Astrocyte (in vitro differentiated cells and primary cell): ENCODE measurements around the gene ZNF555. TPM values are rescaled to one million over a fixed set of nuclear protein-coding genes. Genes with fewer than 3 reads are reported as not detected.

Source experiments
- DNase-seq: peaks from one replicate; pipeline ENCODE4 v3.0.0-alpha.2; 2010; ENCODE audit warnings: low read depth
- FAIRE-seq: peaks from 2 replicates; lab custom pipeline; 2011; peaks lifted over from hg19 to GRCh38; lab: Jason Lieb, UNC
- H2AFZ ChIP-seq: 2 replicates; pipeline ENCODE4 v1.6.0; 2012; ENCODE audit warnings: low read depth, low read length, inconsistent platforms
- H3K27ac ChIP-seq: 2 replicates; pipeline ENCODE4 v1.5.1; 2011; ENCODE audit warnings: low read depth, low read length, inconsistent platforms
- H3K27me3 ChIP-seq: 2 replicates; pipeline ENCODE4 v1.6.0; 2011; ENCODE audit warnings: low read length, inconsistent platforms; ENCODE audit not compliant: insufficient read depth
- H3K36me3 ChIP-seq: 2 replicates; pipeline ENCODE4 v1.5.1; 2011; ENCODE audit warnings: low read length, inconsistent platforms; ENCODE audit not compliant: insufficient read depth
- H3K4me1 ChIP-seq: 2 replicates; pipeline ENCODE4 v1.5.1; 2011; ENCODE audit warnings: low read length, inconsistent platforms; ENCODE audit not compliant: insufficient read depth
- H3K4me2 ChIP-seq: 2 replicates; pipeline ENCODE4 v1.6.0; 2012; ENCODE audit warnings: low read length, inconsistent platforms
- H3K4me3 ChIP-seq: 2 replicates; pipeline ENCODE4 v1.5.1; 2011; ENCODE audit warnings: low read depth, mild to moderate bottlenecking, low read length, inconsistent platforms; ENCODE audit not compliant: insufficient read depth
- H3K79me2 ChIP-seq: 2 replicates; pipeline ENCODE4 v1.6.0; 2012; ENCODE audit warnings: mild to moderate bottlenecking, low read length, inconsistent platforms; ENCODE audit not compliant: insufficient read depth
- H3K9ac ChIP-seq: 2 replicates; pipeline ENCODE4 v1.6.0; 2012; ENCODE audit warnings: mild to moderate bottlenecking, low read length, inconsistent platforms
- H3K9me3 ChIP-seq: 2 replicates; pipeline ENCODE4 v1.5.1; 2012; ENCODE audit warnings: low read depth, mild to moderate bottlenecking, low read length, inconsistent platforms; ENCODE audit not compliant: insufficient read depth
- H4K20me1 ChIP-seq: 2 replicates; pipeline ENCODE4 v1.6.0; 2012; ENCODE audit warnings: low read length, inconsistent platforms; ENCODE audit not compliant: insufficient read depth
- H3K27ac Mint-ChIP-seq: one replicate; pipeline ENCODE4 v1.8.0; 2021; ENCODE audit warnings: mild to moderate bottlenecking, mixed read lengths; ENCODE audit not compliant: unreplicated experiment
- H3K27me3 Mint-ChIP-seq: one replicate; pipeline ENCODE4 v1.8.0; 2021; ENCODE audit warnings: low read depth, mixed read lengths; ENCODE audit not compliant: unreplicated experiment
- H3K36me3 Mint-ChIP-seq: one replicate; pipeline ENCODE4 v1.8.0; 2021; ENCODE audit warnings: low read depth, mixed read lengths; ENCODE audit not compliant: unreplicated experiment
- H3K4me1 Mint-ChIP-seq: one replicate; pipeline ENCODE4 v1.8.0; 2021; ENCODE audit warnings: low read depth, mixed read lengths; ENCODE audit not compliant: unreplicated experiment
- H3K4me3 Mint-ChIP-seq: one replicate; pipeline ENCODE4 v1.8.0; 2021; ENCODE audit warnings: mild to moderate bottlenecking, moderate library complexity, mixed read lengths; ENCODE audit not compliant: unreplicated experiment
- H3K9me3 Mint-ChIP-seq: one replicate; pipeline ENCODE4 v1.8.0; 2021; ENCODE audit warnings: mild to moderate bottlenecking, mixed read lengths; ENCODE audit not compliant: unreplicated experiment
- EZH2 ChIP-seq: IDR thresholded peaks from 2 replicates; pipeline ENCODE4 v1.6.1; 2012; ENCODE audit warnings: mild to moderate bottlenecking, low read length, inconsistent platforms; ENCODE audit not compliant: insufficient read depth
- total RNA-seq: library from RNA; stranded (reverse); gene quantifications from 2 replicates; pipeline ENCODE4 v1.2.1, GENCODE V29; 2021
- TF ChIP-seq, protein P1 (sequence below): IDR thresholded peaks from 2 replicates; pipeline ENCODE4 v1.5.1; 2011; ENCODE audit warnings: low read depth, mild to moderate bottlenecking, inconsistent platforms, low read length, moderate library complexity; ENCODE audit not compliant: insufficient read depth

Gene ZNF555
- total RNA-seq, 1 donor from 2014 or later, result 6.0 TPM

- H3K36me3 Mint-ChIP-seq, result peaks cover 72% of the 10 kb centered on the region
- Histone ChIP-seq H3K27me3 (no peaks in the 10 kb centered on the region), H3K9me3 (peaks cover 47% of the 10 kb centered on the region), H3K4me1 (no peaks in the 10 kb centered on the region), H3K27ac (no peak overlapping the region), H2AFZ (no peak overlapping the region), H3K4me3 (no peak overlapping the region), H3K36me3 (peaks cover 28% of the 10 kb centered on the region), H3K79me2 (peaks cover 23% of the 10 kb centered on the region), H4K20me1 (peaks cover 13% of the 10 kb centered on the region), H3K9ac (no peak overlapping the region), H3K4me2 (no peak overlapping the region)
- no peaks in the 10 kb centered on the region for H3K4me1 Mint-ChIP-seq
- H3K4me3 Mint-ChIP-seq, result no peak overlapping the region
- H3K27me3 Mint-ChIP-seq, result no peaks in the 10 kb centered on the region
- TF ChIP-seq EZH2, result no peak
- TF ChIP-seq, protein P1, sequence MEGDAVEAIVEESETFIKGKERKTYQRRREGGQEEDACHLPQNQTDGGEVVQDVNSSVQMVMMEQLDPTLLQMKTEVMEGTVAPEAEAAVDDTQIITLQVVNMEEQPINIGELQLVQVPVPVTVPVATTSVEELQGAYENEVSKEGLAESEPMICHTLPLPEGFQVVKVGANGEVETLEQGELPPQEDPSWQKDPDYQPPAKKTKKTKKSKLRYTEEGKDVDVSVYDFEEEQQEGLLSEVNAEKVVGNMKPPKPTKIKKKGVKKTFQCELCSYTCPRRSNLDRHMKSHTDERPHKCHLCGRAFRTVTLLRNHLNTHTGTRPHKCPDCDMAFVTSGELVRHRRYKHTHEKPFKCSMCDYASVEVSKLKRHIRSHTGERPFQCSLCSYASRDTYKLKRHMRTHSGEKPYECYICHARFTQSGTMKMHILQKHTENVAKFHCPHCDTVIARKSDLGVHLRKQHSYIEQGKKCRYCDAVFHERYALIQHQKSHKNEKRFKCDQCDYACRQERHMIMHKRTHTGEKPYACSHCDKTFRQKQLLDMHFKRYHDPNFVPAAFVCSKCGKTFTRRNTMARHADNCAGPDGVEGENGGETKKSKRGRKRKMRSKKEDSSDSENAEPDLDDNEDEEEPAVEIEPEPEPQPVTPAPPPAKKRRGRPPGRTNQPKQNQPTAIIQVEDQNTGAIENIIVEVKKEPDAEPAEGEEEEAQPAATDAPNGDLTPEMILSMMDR, result no peak
- no peak for FAIRE-seq
- H3K27ac Mint-ChIP-seq, result no peak overlapping the region
- DNase-seq, result no peak
- H3K9me3 Mint-ChIP-seq, result peaks cover 71% of the 10 kb centered on the region
Observed at GRCh38 chr19:2850256-2850925, 9.1 kb downstream of the ZNF555 start.

DNA sequence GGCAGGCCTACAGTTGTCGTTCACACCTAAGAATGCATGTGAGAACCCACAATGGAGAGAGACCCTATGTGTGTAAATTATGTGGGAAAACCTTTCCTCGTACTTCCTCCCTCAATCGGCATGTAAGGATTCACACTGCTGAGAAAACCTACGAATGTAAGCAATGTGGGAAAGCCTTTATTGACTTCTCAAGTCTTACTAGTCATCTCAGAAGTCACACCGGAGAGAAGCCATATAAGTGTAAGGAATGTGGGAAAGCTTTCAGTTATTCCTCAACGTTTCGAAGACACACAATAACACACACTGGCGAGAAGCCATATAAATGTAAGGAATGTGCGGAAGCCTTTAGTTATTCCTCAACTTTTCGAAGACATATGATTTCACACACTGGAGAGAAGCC is 11.3 kb downstream of the ZNF555 start:
- FAIRE-seq, result peak; percentile 13
- peak overlapping the region; percentile 8 for H3K4me3 ChIP-seq
- H3K9me3 ChIP-seq, result peaks cover 60% of the 10 kb centered on the region
- Mint-ChIP-seq H3K4me3 (no peak overlapping the region), H3K9me3 (peaks cover 69% of the 10 kb centered on the region), H3K27ac (no peak overlapping the region), H3K27me3 (no peaks in the 10 kb centered on the region), H3K36me3 (peaks cover 72% of the 10 kb centered on the region), H3K4me1 (no peaks in the 10 kb centered on the region)
- TF ChIP-seq EZH2, result no peak
- TF ChIP-seq, protein P1, result no peak
- H3K4me1 ChIP-seq, result no peaks in the 10 kb centered on the region
- no peak overlapping the region for H3K9ac ChIP-seq
- H4K20me1 ChIP-seq, result peaks cover 5% of the 10 kb centered on the region
- no peak overlapping the region for H3K27ac ChIP-seq
- H3K27me3 ChIP-seq, result no peaks in the 10 kb centered on the region
- H3K4me2 ChIP-seq, result no peak overlapping the region
- peaks cover 28% of the 10 kb centered on the region for H3K36me3 ChIP-seq
- peaks cover 11% of the 10 kb centered on the region for H3K79me2 ChIP-seq
- DNase-seq, result no peak
- H2AFZ ChIP-seq, result no peak overlapping the region

DNA sequence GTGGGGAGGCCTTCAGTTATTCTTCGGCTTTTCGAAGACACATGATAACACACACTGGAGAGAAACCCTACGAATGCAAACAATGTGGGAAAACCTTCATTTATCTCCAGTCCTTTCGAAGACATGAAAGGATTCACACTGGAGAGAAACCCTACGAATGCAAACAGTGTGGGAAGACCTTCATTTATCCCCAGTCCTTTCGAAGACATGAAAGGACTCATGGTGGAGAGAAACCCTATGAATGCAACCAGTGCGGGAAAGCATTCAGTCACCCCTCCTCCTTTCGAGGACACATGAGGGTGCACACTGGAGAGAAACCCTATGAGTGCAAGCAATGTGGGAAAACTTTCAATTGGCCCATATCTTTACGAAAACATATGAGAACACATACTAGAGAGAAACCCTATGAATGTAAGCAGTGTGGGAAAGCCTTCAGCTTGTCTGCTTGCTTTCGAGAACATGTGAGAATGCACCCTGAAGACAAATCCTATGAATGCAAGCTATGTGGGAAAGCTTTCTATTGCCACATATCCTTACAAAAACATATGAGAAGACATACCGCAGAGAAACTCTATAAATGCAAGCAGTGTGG is 11.8 kb downstream of the ZNF555 start:
- Histone ChIP-seq H4K20me1 (peaks cover 5% of the 10 kb centered on the region), H3K9me3 (peaks cover 65% of the 10 kb centered on the region), H3K4me2 (no peak overlapping the region), H3K36me3 (peaks cover 28% of the 10 kb centered on the region), H3K9ac (no peak overlapping the region), H2AFZ (no peak overlapping the region), H3K27ac (no peak overlapping the region), H3K4me3 (no peak overlapping the region), H3K4me1 (no peaks in the 10 kb centered on the region), H3K79me2 (peaks cover 6% of the 10 kb centered on the region), H3K27me3 (no peaks in the 10 kb centered on the region)
- TF ChIP-seq, protein P1, result no peak
- H3K4me3 Mint-ChIP-seq, result no peak overlapping the region
- no peak overlapping the region for H3K27ac Mint-ChIP-seq
- FAIRE-seq (no peak), DNase-seq (no peak)
- peaks cover 75% of the 10 kb centered on the region for H3K36me3 Mint-ChIP-seq
- no peaks in the 10 kb centered on the region for H3K27me3 Mint-ChIP-seq
- H3K4me1 Mint-ChIP-seq, result no peaks in the 10 kb centered on the region
- H3K9me3 Mint-ChIP-seq, result peaks cover 73% of the 10 kb centered on the region
